HUES64 (cell line): ENCODE results near the gene KRT36.

Source experiments
- H3K27ac ChIP-seq: 2 replicates; pipeline ENCODE4 v1.7.0; 2013; ENCODE audit warnings: low read depth, low read length, inconsistent platforms
- H3K27me3 ChIP-seq: 2 replicates; pipeline ENCODE4 v1.6.1; 2013; ENCODE audit warnings: mild to moderate bottlenecking, low read length; ENCODE audit not compliant: insufficient read depth
- H3K36me3 ChIP-seq: 2 replicates; pipeline ENCODE4 v1.6.1; 2013; ENCODE audit warnings: mild to moderate bottlenecking, low read length; ENCODE audit not compliant: insufficient read depth
- H3K4me1 ChIP-seq: 2 replicates; pipeline ENCODE4 v1.6.1; 2013; ENCODE audit warnings: mild to moderate bottlenecking, low read length, moderate library complexity; ENCODE audit not compliant: insufficient read depth
- H3K4me3 ChIP-seq: 2 replicates; pipeline ENCODE4 v1.5.1; 2013; ENCODE audit warnings: mild to moderate bottlenecking, low read length, moderate library complexity
- H3K9ac ChIP-seq: 2 replicates; pipeline ENCODE4 v1.6.1; 2013; ENCODE audit warnings: mild to moderate bottlenecking, low read depth, low read length
- H3K9me3 ChIP-seq: 2 replicates; pipeline ENCODE4 v1.6.1; 2013; ENCODE audit warnings: low read depth, low read length; ENCODE audit not compliant: insufficient read depth
- WGBS: fragments of 150-250, 120-280 bp; methylation state at CpG from one replicate; pipeline ENCODE4 v1.1.7; 2013; ENCODE audit warnings: missing lambda C conversion rate; 5-methylcytosine and 5-hydroxymethylcytosine counted together

The KRT36 gene

GRCh38 chr17:41531993-41532392, 42.3 kb upstream of the KRT36 start:
- Histone ChIP-seq H3K27me3 (0 out of 2 replicates have a peak, but pooled peaks cover 6% of the 10 kb centered on the region), H3K9me3 (no peaks in the 10 kb centered on the region), H3K4me1 (peaks cover 10% of the 10 kb centered on the region), H3K36me3 (no peaks in the 10 kb centered on the region), H3K4me3 (no peak overlapping the region), H3K27ac (no peak overlapping the region), H3K9ac (no peak overlapping the region)
- WGBS, result 57% methylated on average over 1 of the region's 1 CpG

DNA sequence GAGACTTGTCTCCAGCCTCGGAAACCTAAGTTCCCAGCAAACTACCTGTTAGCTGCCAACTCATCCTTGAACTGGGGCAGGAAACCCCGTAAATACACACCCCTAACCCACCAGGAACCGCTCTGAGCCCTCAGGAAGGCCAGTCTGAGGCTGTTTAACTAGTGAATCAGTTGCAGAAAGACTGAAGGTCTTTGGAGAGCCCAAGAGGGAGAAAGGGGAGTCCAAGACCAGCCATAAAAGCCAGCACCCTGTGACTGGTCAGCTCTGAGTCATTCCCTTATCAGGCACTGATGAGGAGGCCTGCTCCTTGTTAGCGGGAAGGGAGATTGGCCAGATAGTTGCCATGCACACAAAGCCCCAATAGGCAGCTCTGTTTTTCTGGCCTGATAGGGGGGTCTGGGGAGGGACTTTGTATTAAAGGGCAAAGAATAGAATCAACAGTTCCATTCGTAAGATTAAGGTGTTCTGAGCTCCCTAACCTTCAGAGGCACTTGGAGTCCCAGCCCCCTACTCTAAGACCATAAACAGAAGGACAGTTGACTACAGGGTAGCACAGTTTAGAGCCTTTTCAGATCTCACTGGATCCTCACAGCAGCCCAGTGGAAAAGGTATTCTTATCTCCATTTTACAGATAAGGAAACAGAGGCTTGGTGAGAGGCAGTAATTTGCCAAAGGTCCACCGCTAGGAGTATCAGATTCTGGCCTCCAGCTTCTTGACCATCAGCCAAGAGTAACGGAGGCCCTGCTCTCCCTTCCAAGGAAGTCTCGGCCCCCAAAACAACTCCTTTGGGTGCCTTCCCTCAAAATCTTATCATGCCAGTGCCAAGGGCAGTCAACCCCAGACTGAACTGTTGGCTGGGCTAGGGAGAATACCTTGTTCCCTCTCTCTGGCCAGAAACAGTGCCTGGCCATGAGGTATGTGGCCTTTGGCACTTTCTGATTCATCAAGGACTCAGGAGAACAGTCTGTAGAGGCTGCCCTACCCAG, 40.6 kb upstream of the KRT36 start:
- H3K4me1 ChIP-seq, result peaks cover 14% of the 10 kb centered on the region
- peak overlapping the region; percentile 46; the same call in 1 of the 2 replicates for H3K27ac ChIP-seq
- H3K27me3 ChIP-seq, result 0 out of 2 replicates have a peak, but pooled peaks cover 6% of the 10 kb centered on the region
- 80% methylated on average over 8 of the region's 8 CpGs for WGBS
- H3K4me3 ChIP-seq, result no peak overlapping the region
- peaks cover 4% of the 10 kb centered on the region; the same call in 1 of the 2 replicates for H3K36me3 ChIP-seq
- H3K9me3 ChIP-seq, result no peaks in the 10 kb centered on the region
- no peak overlapping the region for H3K9ac ChIP-seq

DNA sequence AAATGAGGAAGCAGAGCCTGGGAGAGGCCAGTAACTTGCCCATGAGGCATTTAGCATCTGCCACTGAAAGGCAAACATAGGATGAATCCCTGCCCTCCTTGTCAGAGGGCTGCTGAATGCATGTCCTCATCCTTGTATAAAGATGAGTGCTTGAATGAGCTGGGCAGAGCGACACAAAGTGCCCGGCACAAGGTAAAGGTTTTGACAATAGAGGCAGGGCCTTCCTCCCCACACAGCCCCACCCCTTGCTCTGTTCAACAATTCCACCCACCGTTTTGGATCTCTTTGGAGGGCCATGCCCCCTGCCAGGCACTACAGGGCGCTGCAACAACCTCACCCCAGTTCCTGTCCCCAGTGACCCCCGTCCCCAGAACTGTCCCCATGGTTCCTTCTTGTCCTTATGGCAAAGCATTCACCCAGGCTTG, 39.8 kb upstream of the KRT36 start:
- 0 out of 2 replicates have a peak, but pooled peaks cover 6% of the 10 kb centered on the region for H3K27me3 ChIP-seq
- WGBS, result 52% methylated on average over 5 of the region's 5 CpGs
- no peak overlapping the region for H3K4me3 ChIP-seq
- H3K4me1 ChIP-seq, result peaks cover 14% of the 10 kb centered on the region
- H3K27ac ChIP-seq, result peak overlapping the region; percentile 46
- H3K9ac ChIP-seq, result no peak overlapping the region
- H3K9me3 ChIP-seq, result no peaks in the 10 kb centered on the region
- H3K36me3 ChIP-seq, result peaks cover 12% of the 10 kb centered on the region

DNA sequence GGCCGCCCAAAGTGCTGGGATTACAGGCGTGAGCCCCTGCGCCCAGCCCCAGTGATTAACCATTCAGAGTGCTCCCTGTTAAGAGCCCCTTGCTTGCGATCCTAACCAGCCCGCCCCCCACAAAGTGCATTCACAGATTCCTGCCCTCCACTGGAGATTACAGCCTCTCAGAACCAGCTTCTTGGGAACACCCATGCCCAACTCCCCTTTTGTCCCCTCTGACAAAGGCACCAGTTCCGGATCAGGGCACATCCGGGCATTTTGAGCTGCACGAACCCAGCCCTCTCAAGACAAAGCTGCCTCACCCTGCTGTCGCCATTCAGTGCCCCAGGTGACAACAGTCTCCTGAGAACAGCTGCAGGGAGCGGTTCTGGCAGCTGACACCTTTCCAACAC, 39.2 kb upstream of the KRT36 start:
- no peak overlapping the region for H3K4me3 ChIP-seq
- 60% methylated on average over 10 of the region's 10 CpGs for WGBS
- no peak overlapping the region; the same call in 1 of the 2 replicates for H3K27ac ChIP-seq
- H3K9ac ChIP-seq, result no peak overlapping the region
- H3K9me3 ChIP-seq, result no peaks in the 10 kb centered on the region
- peaks cover 14% of the 10 kb centered on the region for H3K4me1 ChIP-seq
- H3K36me3 ChIP-seq, result peaks cover 18% of the 10 kb centered on the region
- H3K27me3 ChIP-seq, result 0 out of 2 replicates have a peak, but pooled peaks cover 6% of the 10 kb centered on the region

DNA sequence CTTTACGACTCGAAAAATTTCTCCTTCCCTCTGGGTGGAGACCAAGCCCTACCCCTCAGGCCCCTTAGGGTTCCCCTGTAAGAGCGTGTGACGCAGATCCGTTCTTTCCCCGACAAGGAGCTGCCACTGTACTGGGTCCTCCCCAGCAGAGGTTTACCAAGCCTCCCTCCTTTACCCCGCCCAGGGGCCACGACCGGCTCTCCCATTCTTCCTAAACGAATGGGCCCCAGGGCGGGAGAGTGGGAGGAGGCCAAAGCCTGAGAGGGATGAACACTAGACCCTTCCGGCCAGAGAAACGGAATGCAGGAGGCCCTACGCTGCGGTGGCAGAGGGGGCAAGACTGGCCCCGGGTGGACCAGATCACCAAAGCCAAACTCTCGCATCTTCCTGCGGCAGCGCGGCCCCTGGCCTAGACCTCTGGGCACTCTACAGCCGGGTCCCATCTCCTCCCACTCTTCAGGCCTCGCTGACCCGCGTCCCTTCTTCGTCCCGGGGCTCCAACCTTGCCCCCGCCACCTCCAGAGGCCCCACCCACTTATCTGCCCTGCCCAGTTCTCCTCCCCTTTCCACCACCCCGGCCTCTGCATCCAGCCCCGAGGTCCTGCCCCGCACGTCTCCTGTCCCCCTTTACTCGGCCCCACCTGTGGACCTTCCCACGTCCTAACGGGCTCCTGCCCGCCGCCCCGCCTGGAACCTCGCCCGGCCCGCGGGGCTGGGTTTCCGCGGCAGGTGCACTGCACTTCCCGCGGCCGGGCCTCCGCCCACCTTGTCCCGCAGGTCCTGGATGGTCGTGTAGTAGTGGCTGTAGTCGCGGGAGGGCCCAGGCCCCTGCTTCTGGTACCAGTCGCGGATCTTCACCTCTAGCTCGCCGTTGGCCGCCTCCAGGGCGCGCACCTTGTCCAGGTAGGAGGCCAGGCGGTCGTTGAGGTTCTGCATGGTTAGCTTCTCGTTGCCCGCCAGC, 37.6 kb upstream of the KRT36 start:
- H3K9ac ChIP-seq, result peak overlapping the region; percentile 91
- H3K4me3 ChIP-seq, result peak overlapping the region; percentile 93
- H3K9me3 ChIP-seq, result no peaks in the 10 kb centered on the region
- peak overlapping the region; percentile 88 for H3K27ac ChIP-seq
- 0 out of 2 replicates have a peak, but pooled peaks cover 6% of the 10 kb centered on the region for H3K27me3 ChIP-seq
- H3K4me1 ChIP-seq, result peaks cover 16% of the 10 kb centered on the region
- H3K36me3 ChIP-seq, result peaks cover 29% of the 10 kb centered on the region
- 3% methylated on average over 62 of the region's 62 CpGs for WGBS

GRCh38 chr17:41524261-41524660, 34.6 kb upstream of the KRT36 start:
- Histone ChIP-seq H3K27ac (no peak overlapping the region), H3K4me3 (no peak overlapping the region), H3K4me1 (peaks cover 25% of the 10 kb centered on the region), H3K36me3 (peaks cover 29% of the 10 kb centered on the region), H3K27me3 (0 out of 2 replicates have a peak, but pooled peaks cover 6% of the 10 kb centered on the region), H3K9ac (no peak overlapping the region), H3K9me3 (no peaks in the 10 kb centered on the region)
- WGBS, result 94% methylated on average over 11 of the region's 11 CpGs

DNA sequence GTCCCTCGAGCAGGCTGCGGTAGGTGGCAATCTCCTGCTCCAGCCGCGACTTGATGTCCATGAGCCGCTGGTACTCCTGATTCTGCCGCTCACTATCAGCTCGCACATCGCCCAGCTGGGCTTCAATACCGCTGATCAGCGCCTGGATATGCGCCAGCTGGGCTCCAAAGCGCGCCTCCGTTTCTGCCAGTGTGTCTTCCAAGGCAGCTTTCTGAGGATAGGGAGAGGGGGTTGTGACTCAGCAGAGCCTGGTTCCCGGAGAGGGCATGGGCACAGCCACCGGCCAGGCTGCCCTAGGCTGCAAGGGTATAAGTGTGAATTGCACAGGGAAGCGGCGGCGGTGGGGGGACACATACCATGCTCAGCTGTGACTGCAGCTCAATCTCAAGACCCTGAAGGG, 34.1 kb upstream of the KRT36 start:
- Histone ChIP-seq H3K4me3 (no peak overlapping the region), H3K36me3 (peaks cover 29% of the 10 kb centered on the region), H3K27ac (no peak overlapping the region), H3K9ac (no peak overlapping the region), H3K4me1 (peaks cover 21% of the 10 kb centered on the region; the same call in 1 of the 2 replicates), H3K27me3 (0 out of 2 replicates have a peak, but pooled peaks cover 6% of the 10 kb centered on the region), H3K9me3 (no peaks in the 10 kb centered on the region)
- 96% methylated on average over 19 of the region's 19 CpGs for WGBS

- no peak overlapping the region for H3K27ac ChIP-seq
- H3K9ac ChIP-seq, result no peak overlapping the region
- H3K9me3 ChIP-seq, result no peaks in the 10 kb centered on the region
- H3K36me3 ChIP-seq, result peaks cover 29% of the 10 kb centered on the region
- H3K27me3 ChIP-seq, result 0 out of 2 replicates have a peak, but pooled peaks cover 6% of the 10 kb centered on the region
- H3K4me1 ChIP-seq, result peaks cover 19% of the 10 kb centered on the region; the same call in 1 of the 2 replicates
- WGBS, result 91% methylated on average over 3 of the region's 4 CpGs
- H3K4me3 ChIP-seq, result no peak overlapping the region
Observed at GRCh38 chr17:41523225-41523593, 33.5 kb upstream of the KRT36 start.

DNA sequence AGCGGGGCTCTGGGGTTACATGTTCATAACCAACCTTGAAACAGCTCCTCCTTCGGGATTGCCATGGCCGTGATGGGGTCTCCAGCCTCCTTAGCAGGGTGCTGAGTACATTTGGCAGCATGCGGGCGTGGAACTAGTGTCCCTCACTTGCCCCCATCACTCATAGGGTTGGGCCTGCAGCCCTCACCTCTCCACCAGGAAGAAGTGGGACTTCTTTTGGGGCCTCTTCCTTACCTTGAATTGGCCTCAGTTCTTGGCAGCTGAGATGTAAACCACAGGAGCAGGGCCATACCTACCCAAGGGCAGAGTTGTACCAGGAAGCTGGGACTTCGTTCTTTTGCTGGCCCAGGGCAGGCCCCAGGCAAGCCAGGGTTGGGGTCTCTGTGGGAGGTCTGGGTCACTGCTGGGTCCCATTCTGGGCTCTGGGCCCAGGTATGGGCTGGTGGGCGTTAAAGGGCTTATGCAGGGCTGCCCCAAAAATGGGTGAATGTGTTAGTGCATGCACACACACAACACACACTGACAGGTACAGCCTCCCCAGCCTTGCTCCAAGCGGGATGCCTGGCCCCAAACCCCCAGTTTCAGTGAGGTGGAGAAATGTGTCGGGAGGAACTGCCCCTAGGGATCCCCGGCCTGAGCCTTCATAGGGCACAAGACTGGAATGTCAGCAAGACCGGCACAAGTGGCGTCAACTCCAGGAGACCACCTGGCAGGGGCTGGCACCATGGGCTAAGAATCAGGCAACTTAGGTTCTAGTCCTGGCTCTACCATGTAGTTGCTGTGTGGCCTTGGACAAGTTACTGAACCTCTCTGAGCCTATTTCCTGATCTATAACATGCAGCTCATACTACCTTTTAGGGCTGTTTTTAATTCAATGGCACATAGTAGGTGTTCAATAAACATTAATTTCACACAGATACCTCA, 32.9 kb upstream of the KRT36 start:
- Histone ChIP-seq H3K9ac (no peak overlapping the region), H3K36me3 (peaks cover 29% of the 10 kb centered on the region), H3K9me3 (no peaks in the 10 kb centered on the region), H3K4me3 (no peak overlapping the region), H3K4me1 (peaks cover 19% of the 10 kb centered on the region; the same call in 1 of the 2 replicates), H3K27ac (peak overlapping the region; percentile 9; the same call in 1 of the 2 replicates), H3K27me3 (0 out of 2 replicates have a peak, but pooled peaks cover 3% of the 10 kb centered on the region)
- WGBS, result 86% methylated on average over 11 of the region's 12 CpGs
